Stimulated activated CD4-positive, alpha-beta T cell treated with anti-CD3 and anti-CD28 coated beads, Interleukin-2, amount 100 ng/mL, for 4 hours (primary cell): Measurements from ENCODE around the gene OR5AL1.
"Not testable (repeated sequence)": the region's sequence is repeated elsewhere in the genome, so short reads cannot be mapped to it uniquely, and the experiment has no call there.

Experiments used
- DNase-seq: peaks from one replicate; pipeline ENCODE4 v3.0.0-alpha.2; 2020; ENCODE audit warnings: low read depth

OR5AL1 gene

DNA sequence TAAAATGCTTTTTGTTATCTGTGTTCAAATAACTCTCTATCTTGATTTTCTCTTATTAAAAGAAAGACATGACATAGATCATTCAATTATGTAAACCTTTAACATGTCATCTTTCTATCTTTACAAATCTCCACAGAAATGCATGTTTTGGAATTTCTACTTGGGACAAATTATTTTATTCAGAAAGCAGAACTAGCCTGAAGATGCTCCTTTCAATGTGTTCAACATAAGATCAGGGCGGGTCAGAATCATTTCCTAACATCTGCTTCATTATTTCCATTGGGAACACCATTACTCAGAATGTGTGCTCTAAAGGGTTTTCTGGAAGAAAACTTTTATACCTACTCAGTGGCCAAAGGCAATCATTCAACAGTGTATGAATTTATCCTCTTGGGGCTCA is at the start of gene OR5AL1:
Gene OR5AL1, plus strand, starts transcription at position 301 of the 400 bp plus-strand sequence.
- no peak for DNase-seq

DNA sequence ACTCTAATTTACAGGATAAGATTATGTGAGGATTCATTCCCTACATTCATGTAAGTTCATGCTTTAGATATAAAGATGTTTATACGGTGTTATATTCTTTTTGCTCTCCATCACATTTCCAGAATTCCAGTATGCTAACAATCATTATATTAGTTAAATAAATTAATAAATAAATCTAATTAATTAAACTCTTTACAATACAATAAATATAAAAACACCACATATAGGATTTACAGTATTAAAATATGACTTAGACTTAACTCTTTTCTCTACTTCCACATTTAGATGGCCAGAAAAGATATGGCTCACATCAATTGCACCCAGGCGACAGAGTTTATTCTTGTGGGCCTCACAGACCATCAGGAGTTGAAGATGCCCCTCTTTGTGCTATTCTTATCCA is 37.2 kb upstream of the OR5AL1 start, which contains the start of gene OR8U1:
Gene OR8U1, plus strand, starts transcription at position 301 of the 400 bp plus-strand sequence. Its CDS starts 0 bp downstream, at position 301.
- no peak for DNase-seq

DNA sequence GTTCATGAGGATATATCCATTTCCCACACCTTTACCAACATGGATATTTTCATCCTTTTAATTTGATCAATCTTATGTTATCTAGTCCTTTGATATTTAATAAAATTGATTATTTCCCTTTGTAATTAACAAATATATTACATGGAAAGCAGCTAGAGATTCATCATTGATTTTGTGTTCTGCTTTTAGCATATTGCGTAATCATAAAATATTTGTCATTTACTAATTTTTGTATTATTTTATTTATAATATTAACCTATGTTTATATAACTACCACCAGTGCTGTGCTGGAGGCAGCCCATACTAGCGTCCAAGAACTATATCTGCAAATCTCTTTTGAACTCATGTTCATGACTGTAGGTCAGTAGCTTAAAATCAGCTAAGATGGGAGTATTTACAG is 32.4 kb upstream of the OR5AL1 start:
- DNase-seq, result no peak

DNA sequence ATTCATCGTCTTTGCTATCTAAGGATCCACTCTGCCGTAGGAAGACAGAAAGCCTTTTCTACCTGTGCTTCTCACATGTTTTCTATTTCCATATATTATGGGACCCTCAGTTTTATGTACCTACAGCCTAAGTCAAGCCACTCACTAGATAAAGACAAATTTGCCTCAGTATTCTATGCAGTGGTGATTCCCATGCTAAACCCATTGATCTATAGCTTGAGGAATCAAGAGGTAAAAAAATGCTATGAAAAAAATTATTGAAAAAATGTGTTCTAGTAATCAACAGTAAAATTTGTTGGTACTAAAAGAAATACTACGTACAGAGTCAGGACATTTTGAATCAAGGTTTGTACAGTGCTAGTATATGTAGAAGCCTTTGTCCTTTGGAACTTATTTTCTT is 18.1 kb upstream of the OR5AL1 start:
- DNase-seq, result no peak

DNA sequence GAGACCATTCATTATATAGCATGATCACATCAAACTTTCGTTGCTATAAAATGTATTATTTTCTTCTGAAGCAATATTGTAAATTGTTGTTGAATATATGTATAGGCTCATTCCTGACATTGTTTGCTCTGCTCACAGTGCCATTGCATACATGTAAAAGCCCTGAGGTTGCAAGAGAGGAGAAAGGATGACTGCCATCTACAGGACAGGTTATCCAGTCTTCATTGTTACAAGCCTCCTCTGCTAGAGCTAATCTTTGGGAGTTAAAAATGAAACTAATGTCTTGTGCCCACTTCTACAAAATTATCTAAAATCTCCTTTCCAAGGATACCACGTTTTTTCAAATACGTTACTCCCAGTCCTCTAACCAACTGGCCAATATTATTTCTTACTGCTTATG is 16.4 kb upstream of the OR5AL1 start:
- no peak for DNase-seq

DNA sequence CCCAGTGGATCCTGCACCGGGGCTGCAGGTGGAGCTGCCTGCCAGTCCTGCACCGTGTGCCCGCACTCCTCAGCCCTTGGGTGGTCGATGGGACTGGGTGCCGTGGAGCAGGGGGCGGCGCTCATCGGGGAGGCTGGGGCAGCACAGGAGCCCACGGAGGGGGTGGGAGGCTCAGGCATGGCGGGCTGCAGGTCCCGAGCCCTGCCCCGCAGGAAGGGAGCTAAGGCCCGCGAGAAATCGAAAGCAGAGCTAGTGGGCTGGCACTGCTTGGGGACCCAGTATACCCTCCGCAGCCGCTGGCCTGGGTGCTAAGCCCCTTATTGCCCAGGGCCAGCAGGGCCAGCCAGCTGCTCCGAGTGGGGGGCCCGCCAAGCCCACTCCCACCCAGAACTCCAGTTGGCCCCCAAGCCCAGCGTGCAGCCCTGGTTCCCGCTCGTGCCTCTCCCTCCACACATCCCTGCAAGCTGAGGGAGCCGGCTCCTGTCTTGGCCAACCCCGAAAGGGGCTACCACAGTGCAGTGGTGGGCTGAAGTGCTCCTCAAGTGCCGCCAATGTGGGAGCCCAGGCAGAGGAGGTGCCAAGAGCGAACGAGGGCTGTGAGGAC is 10.5 kb upstream of the OR5AL1 start:
- not testable (repeated sequence) for DNase-seq

DNA sequence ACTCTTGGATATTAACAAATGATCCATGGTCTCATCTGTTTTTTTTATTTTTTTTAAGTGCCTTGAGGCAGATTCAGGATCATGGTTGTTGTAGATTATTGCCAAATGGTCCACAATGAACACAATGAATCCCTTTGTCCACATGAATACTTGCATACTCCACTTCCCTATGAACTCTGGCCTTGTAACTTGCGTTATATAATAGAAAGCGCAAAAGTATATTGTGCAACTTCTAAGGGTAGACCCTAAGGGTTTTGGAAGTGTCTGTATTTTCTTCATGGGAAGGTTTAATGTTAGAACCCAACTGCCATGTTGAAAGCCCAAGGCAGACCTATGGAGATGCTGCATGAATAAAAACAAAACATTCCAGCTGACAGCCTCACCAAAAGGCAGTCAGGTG is 8.1 kb upstream of the OR5AL1 start:
- no peak for DNase-seq

DNA sequence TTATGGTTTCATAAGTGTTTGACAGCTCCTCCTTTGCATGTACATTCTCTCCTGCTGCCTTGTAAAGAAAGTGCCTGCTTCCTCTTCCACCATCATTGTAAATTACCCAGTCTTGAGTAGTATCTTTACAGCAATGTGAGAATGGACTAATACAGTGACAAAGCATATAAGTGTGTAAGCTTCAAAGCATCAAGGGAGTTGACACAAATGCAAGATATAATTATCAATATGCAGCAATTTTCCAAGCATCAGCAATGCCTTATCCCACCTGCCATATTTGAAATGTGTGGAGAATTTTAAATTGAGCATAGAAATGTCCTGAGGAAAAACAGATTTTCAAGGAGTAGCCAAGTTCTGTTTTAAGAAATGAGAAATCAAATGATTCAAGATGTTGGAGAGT is 1.7 kb upstream of the OR5AL1 start:
- no peak for DNase-seq

DNA sequence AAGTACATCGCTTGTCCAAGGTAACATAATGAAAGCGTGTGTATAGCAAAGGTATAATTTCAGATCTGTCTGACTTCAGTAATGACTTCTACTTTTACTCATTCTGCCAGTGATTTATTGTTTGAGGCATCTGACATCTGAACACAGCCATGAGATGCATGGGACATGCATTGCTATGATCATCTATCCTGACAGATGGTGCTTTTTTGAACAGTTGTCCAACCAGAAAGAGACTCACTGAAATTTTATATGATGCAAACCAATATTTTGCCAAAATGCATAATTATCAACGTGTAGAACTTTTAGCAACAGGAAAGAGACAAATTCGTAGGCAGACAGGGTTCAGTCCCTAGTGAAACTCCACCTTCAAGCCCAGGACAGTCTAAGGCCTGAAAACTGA is 41.0 kb downstream of the OR5AL1 start:
- DNase-seq, result no peak

DNA sequence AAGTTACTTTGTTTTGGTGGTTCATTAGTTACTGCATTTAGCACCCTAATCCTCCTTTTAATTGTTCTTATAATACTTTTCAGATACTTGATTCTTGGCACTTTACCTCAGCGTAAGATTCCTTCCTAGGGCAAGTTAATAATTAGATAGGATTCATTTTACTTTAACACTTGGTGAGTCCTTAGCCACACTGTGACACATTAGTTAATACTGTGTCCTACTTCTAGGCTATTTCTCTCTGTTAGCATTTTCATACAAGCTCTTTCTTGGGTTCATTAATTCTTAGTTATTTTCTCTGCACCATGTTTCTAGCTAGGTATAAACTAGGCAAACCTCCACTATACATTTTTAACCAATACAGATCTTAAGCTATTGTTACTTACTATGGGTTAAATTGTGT is 44.6 kb downstream of the OR5AL1 start:
- no peak for DNase-seq
